ENCODE results near the gene PSMB3. TPM values are rescaled to one million over a fixed set of nuclear protein-coding genes. Genes with fewer than 3 reads are reported as not detected.
A peak's percentile ranks its signal among the peaks of the same experiment; 100 is the strongest.

The PSMB3 gene
- total and polyA plus RNA-seq, 9 donors, result 70.3 to 159 (median 77.1) TPM

- no peak for DNase-seq
- 67% methylated on average over 9 of the region's 9 CpGs for WGBS (ENCODE audit: insufficient coverage)
- no peaks in the 10 kb centered on the region for H3K27me3 ChIP-seq (ENCODE audit: control insufficient read depth, insufficient read depth, low read length)
- peaks cover 54% of the 10 kb centered on the region for H3K36me3 ChIP-seq (ENCODE audit: control insufficient read depth, insufficient read depth, low read length)
- H3K4me1 ChIP-seq (ENCODE audit: control insufficient read depth, insufficient read depth, low read length), result peaks cover 48% of the 10 kb centered on the region
- no peak overlapping the region for H3K27ac ChIP-seq (ENCODE audit: low read length)
- H3K9me3 ChIP-seq (replicated peaks; ENCODE audit: control insufficient read depth, low read depth, low read length), result no peaks in the 10 kb centered on the region
- H3K4me3 ChIP-seq (ENCODE audit: low read length), result no peak overlapping the region
Measured at GRCh38 chr17:38733282-38733981, 19.1 kb upstream of the PSMB3 start.

- Histone ChIP-seq H3K27ac (ENCODE audit: low read length) (no peak overlapping the region), H3K4me3 (ENCODE audit: low read length) (no peak overlapping the region), H3K9me3 (replicated peaks; ENCODE audit: control insufficient read depth, low read depth, low read length) (no peaks in the 10 kb centered on the region), H3K27me3 (ENCODE audit: control insufficient read depth, insufficient read depth, low read length) (no peaks in the 10 kb centered on the region), H3K36me3 (ENCODE audit: control insufficient read depth, insufficient read depth, low read length) (peaks cover 59% of the 10 kb centered on the region), H3K4me1 (ENCODE audit: control insufficient read depth, insufficient read depth, low read length) (peaks cover 43% of the 10 kb centered on the region)
- no peak for DNase-seq
- WGBS (ENCODE audit: insufficient coverage), result 67% methylated on average over 1 of the region's 15 CpGs
Measured at GRCh38 chr17:38733982-38734973, 18.3 kb upstream of the PSMB3 start.

GRCh38 chr17:38735161-38735997 lies 17.2 kb upstream of the PSMB3 start:
- DNase-seq, result peak; percentile 63
- Histone ChIP-seq H3K27me3 (ENCODE audit: control insufficient read depth, insufficient read depth, low read length) (no peaks in the 10 kb centered on the region), H3K27ac (ENCODE audit: low read length) (peak overlapping the region; percentile 62), H3K4me3 (ENCODE audit: low read length) (no peak overlapping the region), H3K4me1 (ENCODE audit: control insufficient read depth, insufficient read depth, low read length) (peaks cover 39% of the 10 kb centered on the region), H3K9me3 (replicated peaks; ENCODE audit: control insufficient read depth, low read depth, low read length) (no peaks in the 10 kb centered on the region), H3K36me3 (ENCODE audit: control insufficient read depth, insufficient read depth, low read length) (peaks cover 68% of the 10 kb centered on the region)
- 44% methylated on average over 14 of the region's 23 CpGs for WGBS (ENCODE audit: insufficient coverage)

DNA sequence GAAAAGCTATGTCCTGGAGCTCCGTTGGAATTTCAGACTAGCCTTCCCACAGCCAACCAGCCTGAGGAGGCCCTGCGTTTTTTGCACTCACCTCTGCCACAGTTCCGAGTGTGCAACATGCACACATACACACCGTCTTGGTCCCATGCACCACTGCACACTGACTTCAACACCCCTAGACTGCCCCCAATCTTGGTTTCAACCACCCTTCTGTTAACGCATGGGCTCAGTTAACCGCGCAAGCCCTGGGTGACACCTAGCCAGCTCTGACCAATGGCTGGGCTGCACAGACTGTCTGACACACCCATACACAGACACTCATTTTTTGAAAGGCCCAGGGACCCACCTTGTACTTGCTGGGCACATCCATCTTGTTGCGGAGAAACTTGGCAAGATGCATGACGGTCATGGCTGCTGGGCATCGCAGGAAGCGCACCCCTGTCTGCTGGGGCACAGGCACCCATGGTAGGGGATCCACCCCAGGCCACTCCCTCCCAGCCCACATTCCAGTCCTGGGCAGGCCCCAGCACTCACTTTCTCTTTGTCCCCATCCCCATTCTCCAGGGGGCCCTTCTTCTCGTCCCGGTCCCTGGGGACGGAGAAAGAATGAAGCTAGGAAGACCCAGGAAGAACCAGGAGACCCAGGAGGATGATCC lies 14.4 kb upstream of the PSMB3 start:
- no peaks in the 10 kb centered on the region for H3K9me3 ChIP-seq (replicated peaks; ENCODE audit: control insufficient read depth, low read depth, low read length)
- no peak overlapping the region for H3K27ac ChIP-seq (ENCODE audit: low read length)
- H3K4me1 ChIP-seq (ENCODE audit: control insufficient read depth, insufficient read depth, low read length), result peaks cover 52% of the 10 kb centered on the region
- 84% methylated on average over 11 of the region's 14 CpGs for WGBS (ENCODE audit: insufficient coverage)
- no peak for DNase-seq
- H3K36me3 ChIP-seq (ENCODE audit: control insufficient read depth, insufficient read depth, low read length), result peaks cover 56% of the 10 kb centered on the region
- no peak overlapping the region for H3K4me3 ChIP-seq (ENCODE audit: low read length)
- no peaks in the 10 kb centered on the region for H3K27me3 ChIP-seq (ENCODE audit: control insufficient read depth, insufficient read depth, low read length)

- Histone ChIP-seq H3K4me3 (ENCODE audit: low read length) (no peak overlapping the region), H3K36me3 (ENCODE audit: control insufficient read depth, insufficient read depth, low read length) (peaks cover 51% of the 10 kb centered on the region), H3K27ac (ENCODE audit: low read length) (no peak overlapping the region), H3K4me1 (ENCODE audit: control insufficient read depth, insufficient read depth, low read length) (peaks cover 57% of the 10 kb centered on the region), H3K9me3 (replicated peaks; ENCODE audit: control insufficient read depth, low read depth, low read length) (no peaks in the 10 kb centered on the region), H3K27me3 (ENCODE audit: control insufficient read depth, insufficient read depth, low read length) (no peaks in the 10 kb centered on the region)
- no peak for DNase-seq
- 97% methylated on average over 9 of the region's 16 CpGs for WGBS (ENCODE audit: insufficient coverage)
Measured at GRCh38 chr17:38738686-38739085, 13.9 kb upstream of the PSMB3 start.

DNA sequence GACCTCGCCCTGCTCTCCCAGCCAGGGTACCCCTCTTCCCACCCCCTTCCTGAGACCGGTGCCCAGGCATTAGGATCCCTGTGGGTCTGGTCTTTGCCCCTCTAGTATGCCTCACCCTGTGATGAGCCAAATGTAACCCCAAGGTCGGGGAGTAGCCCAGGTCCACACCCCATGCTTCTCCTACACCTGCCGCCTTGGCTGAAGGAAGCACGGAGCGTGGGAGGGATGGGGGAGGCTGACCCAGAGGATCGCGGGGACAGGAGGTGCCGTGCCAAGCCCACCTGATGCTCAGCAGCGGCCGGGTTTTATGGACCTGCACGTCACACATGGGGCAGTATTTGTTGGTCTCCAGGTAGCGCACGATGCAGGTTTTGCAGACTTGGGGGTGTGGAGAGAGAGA lies 13.2 kb upstream of the PSMB3 start:
- 89% methylated on average over 5 of the region's 14 CpGs for WGBS (ENCODE audit: insufficient coverage)
- no peak for DNase-seq
- peaks cover 62% of the 10 kb centered on the region for H3K4me1 ChIP-seq (ENCODE audit: control insufficient read depth, insufficient read depth, low read length)
- peaks cover 44% of the 10 kb centered on the region for H3K36me3 ChIP-seq (ENCODE audit: control insufficient read depth, insufficient read depth, low read length)
- H3K27ac ChIP-seq (ENCODE audit: low read length), result no peak overlapping the region
- H3K4me3 ChIP-seq (ENCODE audit: low read length), result no peak overlapping the region
- no peaks in the 10 kb centered on the region for H3K27me3 ChIP-seq (ENCODE audit: control insufficient read depth, insufficient read depth, low read length)
- no peaks in the 10 kb centered on the region for H3K9me3 ChIP-seq (replicated peaks; ENCODE audit: control insufficient read depth, low read depth, low read length)

DNA sequence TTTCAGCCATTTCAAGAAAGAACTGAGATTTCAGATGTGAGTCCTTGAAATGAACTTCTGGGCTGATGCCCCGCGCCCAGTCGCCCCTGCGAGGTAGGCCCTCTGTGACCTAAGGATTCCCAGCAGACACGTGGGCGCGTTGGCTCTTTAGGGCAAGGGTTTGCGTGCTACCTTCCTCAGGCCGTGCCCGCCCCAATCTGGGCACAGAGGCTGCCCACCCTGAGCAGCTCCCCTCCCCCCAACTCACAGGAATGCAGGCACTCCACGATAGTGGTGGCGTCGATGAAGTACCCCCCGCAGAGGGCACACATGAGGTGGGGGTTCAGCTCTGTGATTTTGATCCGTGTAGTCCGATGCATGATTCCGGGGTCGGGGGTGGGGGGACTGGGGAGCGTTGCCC lies 12.5 kb upstream of the PSMB3 start:
- 93% methylated on average over 14 of the region's 19 CpGs for WGBS (ENCODE audit: insufficient coverage)
- Histone ChIP-seq H3K4me1 (ENCODE audit: control insufficient read depth, insufficient read depth, low read length) (peaks cover 60% of the 10 kb centered on the region), H3K4me3 (ENCODE audit: low read length) (no peak overlapping the region), H3K9me3 (replicated peaks; ENCODE audit: control insufficient read depth, low read depth, low read length) (no peaks in the 10 kb centered on the region), H3K27me3 (ENCODE audit: control insufficient read depth, insufficient read depth, low read length) (no peaks in the 10 kb centered on the region), H3K36me3 (ENCODE audit: control insufficient read depth, insufficient read depth, low read length) (peaks cover 39% of the 10 kb centered on the region), H3K27ac (ENCODE audit: low read length) (no peak overlapping the region)
- no peak for DNase-seq

- no peak for DNase-seq
- H3K4me3 ChIP-seq (ENCODE audit: low read length), result no peak overlapping the region
- H3K4me1 ChIP-seq (ENCODE audit: control insufficient read depth, insufficient read depth, low read length), result peaks cover 59% of the 10 kb centered on the region
- peaks cover 34% of the 10 kb centered on the region for H3K36me3 ChIP-seq (ENCODE audit: control insufficient read depth, insufficient read depth, low read length)
- no peaks in the 10 kb centered on the region for H3K27me3 ChIP-seq (ENCODE audit: control insufficient read depth, insufficient read depth, low read length)
- peak overlapping the region; percentile 98 for H3K27ac ChIP-seq (ENCODE audit: low read length)
- WGBS (ENCODE audit: insufficient coverage), result 29% methylated on average over 1 of the region's 4 CpGs
- no peaks in the 10 kb centered on the region for H3K9me3 ChIP-seq (replicated peaks; ENCODE audit: control insufficient read depth, low read depth, low read length)
Measured at GRCh38 chr17:38740806-38741205, 11.7 kb upstream of the PSMB3 start.

DNA sequence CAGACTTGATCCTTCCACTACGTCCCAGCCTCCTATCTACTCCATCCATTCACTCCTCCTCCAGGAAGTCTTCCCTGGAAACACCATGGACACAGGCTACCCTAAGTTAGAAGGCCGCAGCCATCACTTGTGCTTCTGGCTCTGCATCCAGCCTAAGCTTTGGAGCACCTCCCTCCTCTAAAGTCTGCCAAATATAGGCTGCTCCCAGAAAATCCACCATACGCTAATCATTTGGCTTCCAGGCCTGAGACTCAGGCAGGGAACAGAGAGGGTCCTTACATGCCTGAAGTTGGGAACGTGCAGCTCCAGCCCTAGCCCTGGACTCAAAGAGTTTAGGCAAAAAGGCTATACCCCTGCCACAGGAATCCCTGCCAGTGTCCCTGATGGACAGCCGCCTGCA lies 11.1 kb upstream of the PSMB3 start:
- WGBS (ENCODE audit: insufficient coverage), result 36% methylated on average over 5 of the region's 5 CpGs
- DNase-seq, result peak; percentile 90

More for the DNA sequence above, 11.1 kb upstream of the PSMB3 start:
- Histone ChIP-seq H3K27ac (ENCODE audit: low read length) (peak overlapping the region; percentile 98), H3K9me3 (replicated peaks; ENCODE audit: control insufficient read depth, low read depth, low read length) (no peaks in the 10 kb centered on the region), H3K36me3 (ENCODE audit: control insufficient read depth, insufficient read depth, low read length) (peaks cover 29% of the 10 kb centered on the region), H3K4me3 (ENCODE audit: low read length) (no peak overlapping the region), H3K4me1 (ENCODE audit: control insufficient read depth, insufficient read depth, low read length) (peaks cover 59% of the 10 kb centered on the region), H3K27me3 (ENCODE audit: control insufficient read depth, insufficient read depth, low read length) (no peaks in the 10 kb centered on the region)
